ENCODE data around the gene SLC7A1. TPM values are rescaled to one million over a fixed set of nuclear protein-coding genes. Genes with fewer than 3 reads are reported as not detected.

Gene SLC7A1
- total and polyA plus RNA-seq, 2 donors, result 8.5 to 11.7 TPM

DNA sequence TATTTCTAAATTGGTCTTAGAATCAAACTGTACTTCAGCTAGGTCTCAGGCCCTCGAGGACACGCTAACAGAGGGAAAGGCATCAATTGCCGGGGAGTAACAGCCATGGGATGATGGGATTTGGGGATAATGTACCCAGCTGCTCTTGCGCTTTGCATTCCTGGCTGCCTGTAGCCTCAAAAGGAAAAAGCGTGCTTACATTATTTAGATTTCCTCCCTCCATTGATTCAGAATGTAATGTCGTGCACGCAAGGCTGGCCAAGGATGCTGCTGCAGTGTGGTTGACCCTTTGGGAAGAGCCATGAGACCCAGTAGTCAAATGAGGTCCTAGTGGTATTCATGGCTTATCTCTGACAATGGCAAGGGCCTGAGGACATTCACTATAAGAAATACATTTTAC, 95.1 kb downstream of the SLC7A1 start:
- 94% methylated on average over 7 of the region's 7 CpGs for WGBS
- Histone ChIP-seq H3K4me1 (ENCODE audit: insufficient read depth) (no peaks in the 10 kb centered on the region), H3K36me3 (ENCODE audit: insufficient read depth) (no peaks in the 10 kb centered on the region), H3K27ac (ENCODE audit: low read depth) (no peak overlapping the region), H3K4me3 (ENCODE audit: low read depth, low read length) (no peak overlapping the region)
- no peak for DNase-seq (ENCODE audit: extremely low spot score)

GRCh38 chr13:29499506-29500165, 95.9 kb downstream of the SLC7A1 start:
- Histone ChIP-seq H3K36me3 (ENCODE audit: insufficient read depth) (no peaks in the 10 kb centered on the region), H3K4me1 (ENCODE audit: insufficient read depth) (no peaks in the 10 kb centered on the region), H3K27ac (ENCODE audit: low read depth) (no peak overlapping the region), H3K4me3 (ENCODE audit: low read depth, low read length) (no peak overlapping the region)
- DNase-seq (ENCODE audit: extremely low spot score), result no peak
- 88% methylated on average over 7 of the region's 7 CpGs for WGBS

- H3K27ac ChIP-seq (ENCODE audit: low read depth), result no peak overlapping the region
- no peak for DNase-seq (ENCODE audit: extremely low spot score)
- no peak overlapping the region for H3K4me3 ChIP-seq (ENCODE audit: low read depth, low read length)
- no peaks in the 10 kb centered on the region for H3K36me3 ChIP-seq (ENCODE audit: insufficient read depth)
- WGBS, result 94% methylated on average over 13 of the region's 13 CpGs
- no peaks in the 10 kb centered on the region for H3K4me1 ChIP-seq (ENCODE audit: insufficient read depth)
Observed at GRCh38 chr13:29498426-29499040, 97.0 kb downstream of the SLC7A1 start.

DNA sequence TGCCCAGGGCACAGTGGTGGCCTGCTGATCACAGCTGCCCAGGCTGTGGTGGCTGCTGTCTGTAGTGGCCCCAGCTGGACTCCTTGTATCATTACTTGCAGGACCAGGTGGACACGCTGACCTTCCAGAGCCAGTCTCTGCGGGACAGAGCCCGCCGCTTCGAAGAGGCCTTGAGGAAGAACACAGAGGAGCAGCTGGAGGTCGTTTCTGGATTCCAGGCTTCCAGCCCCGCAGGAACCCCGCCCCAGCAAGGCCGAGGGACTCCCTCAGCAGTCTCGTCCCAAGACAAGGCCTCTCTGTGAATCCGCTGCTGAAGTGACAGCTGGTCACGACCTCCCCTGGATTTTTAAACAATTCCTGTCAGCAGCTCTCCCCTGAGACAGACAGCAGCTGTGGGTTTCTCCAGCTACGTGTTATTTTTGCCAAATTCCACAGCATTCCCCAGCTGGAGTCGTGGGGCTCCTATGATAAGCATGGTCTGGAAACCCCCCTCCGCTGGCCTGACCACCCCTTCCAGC, 98.3 kb downstream of the SLC7A1 start:
- H3K4me1 ChIP-seq (ENCODE audit: insufficient read depth), result no peaks in the 10 kb centered on the region
- no peak overlapping the region for H3K4me3 ChIP-seq (ENCODE audit: low read depth, low read length)
- WGBS, result 24% methylated on average over 15 of the region's 15 CpGs
- no peaks in the 10 kb centered on the region for H3K36me3 ChIP-seq (ENCODE audit: insufficient read depth)
- DNase-seq (ENCODE audit: extremely low spot score), result peak; percentile 73
- H3K27ac ChIP-seq (ENCODE audit: low read depth), result no peak overlapping the region

DNA sequence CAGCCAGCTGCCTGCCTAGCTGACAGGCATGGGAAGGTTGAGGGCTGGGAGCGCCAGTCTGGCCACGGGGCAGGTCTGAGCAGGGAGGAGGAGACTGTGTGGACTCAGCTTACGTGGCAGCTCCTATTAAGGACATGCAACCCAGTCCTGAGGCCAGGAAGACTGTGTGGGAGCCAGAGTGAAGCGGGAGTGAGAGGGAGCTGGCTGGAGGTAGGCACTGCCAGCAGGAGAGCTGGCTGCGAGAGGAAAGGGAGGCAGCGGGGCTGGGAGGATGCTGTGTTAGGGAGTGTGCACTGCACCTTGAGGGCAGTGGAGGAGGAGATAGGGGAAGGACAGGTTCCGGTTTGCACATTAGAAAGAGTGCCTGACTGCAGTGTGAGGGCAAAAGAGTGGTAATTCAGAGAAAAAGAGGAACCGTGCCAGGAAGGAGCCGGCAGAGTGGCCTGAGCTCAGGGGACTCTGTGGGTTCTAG, 99.2 kb downstream of the SLC7A1 start:
- no peak overlapping the region for H3K4me3 ChIP-seq (ENCODE audit: low read depth, low read length)
- DNase-seq (ENCODE audit: extremely low spot score), result no peak
- 73% methylated on average over 9 of the region's 9 CpGs for WGBS
- H3K36me3 ChIP-seq (ENCODE audit: insufficient read depth), result no peaks in the 10 kb centered on the region
- H3K27ac ChIP-seq (ENCODE audit: low read depth), result no peak overlapping the region
- no peaks in the 10 kb centered on the region for H3K4me1 ChIP-seq (ENCODE audit: insufficient read depth)

- whole genome bisulfite sequencing, result 95% methylated on average over 8 of the region's 8 CpGs
- DNase-seq (ENCODE audit: extremely low spot score), result no peak
- Histone ChIP-seq H3K4me1 (ENCODE audit: insufficient read depth) (no peaks in the 10 kb centered on the region), H3K27ac (ENCODE audit: low read depth) (no peak overlapping the region), H3K4me3 (ENCODE audit: low read depth, low read length) (no peak overlapping the region), H3K36me3 (ENCODE audit: insufficient read depth) (no peaks in the 10 kb centered on the region)
Observed at GRCh38 chr13:29494520-29494919, 101.0 kb downstream of the SLC7A1 start.

DNA sequence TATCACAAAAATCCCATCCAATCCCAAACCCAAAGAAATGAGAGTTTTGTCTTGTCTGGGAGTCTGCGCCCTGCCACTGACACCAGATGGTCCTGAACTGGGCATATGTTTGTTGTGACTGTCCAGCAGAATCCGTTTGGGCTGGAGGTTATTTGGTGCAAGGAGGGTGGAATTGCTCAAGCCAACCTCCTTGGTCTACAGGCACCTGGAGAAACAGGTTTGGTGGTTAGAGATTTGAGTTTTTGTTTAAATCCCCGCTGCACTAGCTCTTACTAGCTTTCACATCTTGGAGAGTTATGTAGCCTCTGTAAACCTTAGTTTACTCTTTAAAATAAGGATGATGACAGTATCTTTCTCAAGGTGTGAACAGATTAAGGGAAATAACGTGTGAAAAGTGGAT, 101.7 kb downstream of the SLC7A1 start:
- no peaks in the 10 kb centered on the region for H3K36me3 ChIP-seq (ENCODE audit: insufficient read depth)
- no peak overlapping the region for H3K27ac ChIP-seq (ENCODE audit: low read depth)
- WGBS, result 78% methylated on average over 4 of the region's 4 CpGs
- DNase-seq (ENCODE audit: extremely low spot score), result no peak
- no peak overlapping the region for H3K4me3 ChIP-seq (ENCODE audit: low read depth, low read length)
- no peaks in the 10 kb centered on the region for H3K4me1 ChIP-seq (ENCODE audit: insufficient read depth)

DNA sequence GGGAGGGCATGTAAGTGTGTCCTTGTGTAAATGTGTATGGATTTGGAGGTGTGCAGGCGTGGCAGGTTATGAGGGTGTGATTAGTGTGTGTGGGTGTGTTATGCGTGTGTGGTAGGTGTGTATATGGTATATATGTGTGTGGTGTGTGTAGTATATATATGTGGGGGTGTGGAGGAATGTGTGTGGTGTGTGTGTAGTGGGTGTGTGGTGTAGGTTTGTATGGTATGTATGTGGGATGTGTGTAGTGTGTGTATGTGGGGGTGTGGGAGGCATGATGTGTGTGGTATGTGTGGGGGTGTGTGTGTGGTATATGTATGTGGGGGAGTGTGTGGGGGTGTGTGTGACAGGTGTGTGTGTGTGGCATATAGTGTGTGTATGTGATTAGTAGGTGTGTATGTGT, 104.2 kb downstream of the SLC7A1 start:
- no peaks in the 10 kb centered on the region for H3K4me1 ChIP-seq (ENCODE audit: insufficient read depth)
- no peaks in the 10 kb centered on the region for H3K36me3 ChIP-seq (ENCODE audit: insufficient read depth)
- H3K4me3 ChIP-seq (ENCODE audit: low read depth, low read length), result no peak overlapping the region
- no peak overlapping the region for H3K27ac ChIP-seq (ENCODE audit: low read depth)
- DNase-seq (ENCODE audit: extremely low spot score), result no peak
- WGBS, result 78% methylated on average over 2 of the region's 2 CpGs

DNA sequence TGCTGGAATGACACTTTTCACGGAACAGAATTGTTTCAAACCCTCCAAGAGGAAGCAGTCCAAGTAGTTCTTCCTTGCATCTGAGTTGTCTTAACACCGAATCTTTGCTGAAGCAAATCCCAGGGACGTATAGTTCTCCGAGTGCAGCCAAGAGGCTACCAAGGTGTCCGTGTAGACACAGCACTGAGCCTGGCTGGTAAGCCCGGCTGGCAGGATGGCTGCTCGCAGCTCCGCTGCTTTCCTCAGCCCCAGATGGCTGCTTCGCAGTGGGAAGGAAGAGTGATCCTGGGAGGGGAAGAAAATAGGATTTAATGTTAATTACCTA, 105.0 kb downstream of the SLC7A1 start:
- H3K4me1 ChIP-seq (ENCODE audit: insufficient read depth), result no peaks in the 10 kb centered on the region
- no peak overlapping the region for H3K27ac ChIP-seq (ENCODE audit: low read depth)
- no peak for DNase-seq (ENCODE audit: extremely low spot score)
- WGBS, result 91% methylated on average over 9 of the region's 9 CpGs
- H3K36me3 ChIP-seq (ENCODE audit: insufficient read depth), result no peaks in the 10 kb centered on the region
- H3K4me3 ChIP-seq (ENCODE audit: low read depth, low read length), result no peak overlapping the region

- no peak overlapping the region for H3K27ac ChIP-seq (ENCODE audit: low read depth)
- WGBS, result 87% methylated on average over 14 of the region's 14 CpGs
- H3K36me3 ChIP-seq (ENCODE audit: insufficient read depth), result no peaks in the 10 kb centered on the region
- H3K4me3 ChIP-seq (ENCODE audit: low read depth, low read length), result no peak overlapping the region
- no peak for DNase-seq (ENCODE audit: extremely low spot score)
- no peaks in the 10 kb centered on the region for H3K4me1 ChIP-seq (ENCODE audit: insufficient read depth)
Observed at GRCh38 chr13:29489650-29490560, 105.6 kb downstream of the SLC7A1 start.

- WGBS, result 80% methylated on average over 22 of the region's 22 CpGs
- DNase-seq (ENCODE audit: extremely low spot score), result no peak
- no peak overlapping the region for H3K27ac ChIP-seq (ENCODE audit: low read depth)
- no peaks in the 10 kb centered on the region for H3K4me1 ChIP-seq (ENCODE audit: insufficient read depth)
- H3K36me3 ChIP-seq (ENCODE audit: insufficient read depth), result no peaks in the 10 kb centered on the region
- no peak overlapping the region for H3K4me3 ChIP-seq (ENCODE audit: low read depth, low read length)
Observed at GRCh38 chr13:29487466-29488454, 107.7 kb downstream of the SLC7A1 start.

- WGBS, result 65% methylated on average over 3 of the region's 3 CpGs
Observed at GRCh38 chr13:29486551-29486950, 108.9 kb downstream of the SLC7A1 start.

GRCh38 chr13:29484796-29485195, 110.7 kb downstream of the SLC7A1 start:
- Histone ChIP-seq H3K36me3 (ENCODE audit: insufficient read depth) (no peaks in the 10 kb centered on the region), H3K27ac (ENCODE audit: low read depth) (no peak overlapping the region), H3K4me3 (ENCODE audit: low read depth, low read length) (no peak overlapping the region), H3K4me1 (ENCODE audit: insufficient read depth) (no peaks in the 10 kb centered on the region)
- DNase-seq (ENCODE audit: extremely low spot score), result no peak
- 86% methylated on average over 7 of the region's 7 CpGs for WGBS

More at GRCh38 chr13:29486551-29486950, 108.9 kb downstream of the SLC7A1 start:
- DNase-seq (ENCODE audit: extremely low spot score), result no peak
- no peaks in the 10 kb centered on the region for H3K36me3 ChIP-seq (ENCODE audit: insufficient read depth)
- no peak overlapping the region for H3K4me3 ChIP-seq (ENCODE audit: low read depth, low read length)
- H3K27ac ChIP-seq (ENCODE audit: low read depth), result no peak overlapping the region
- no peaks in the 10 kb centered on the region for H3K4me1 ChIP-seq (ENCODE audit: insufficient read depth)

All from urinary bladder (tissue), 4 donors.